MM.1S (cell line): Measurements from ENCODE around the gene FNDC5.

ENCODE experiments used
- DNase-seq: peaks from one replicate; pipeline ENCODE4 v3.0.0-alpha.2; 2015
- H2AFZ ChIP-seq: fragments of 300-600 bp; sonication (generic); 2 replicates; pipeline ENCODE4 v1.6.0; 2016; ENCODE audit warnings: antibody characterized with exemption, low read length
- H3F3A ChIP-seq: fragments of 300-600 bp; sonication (generic); 2 replicates; pipeline ENCODE4 v1.6.1; 2016; ENCODE audit warnings: mild to moderate bottlenecking, antibody characterized with exemption, low read length, moderate library complexity, mixed read lengths; ENCODE audit not compliant: insufficient read depth
- H3K27ac ChIP-seq: fragments of 300-600 bp; sonication (generic); 2 replicates; pipeline ENCODE4 v1.5.1; 2016; ENCODE audit warnings: mild to moderate bottlenecking, low read length
- H3K27me3 ChIP-seq: fragments of 300-600 bp; sonication (generic); replicated peaks from 2 replicates; pipeline ENCODE4 v1.6.0; 2016; ENCODE audit warnings: low read length; ENCODE audit not compliant: insufficient read depth
- H3K36me3 ChIP-seq: fragments of 300-600 bp; sonication (generic); replicated peaks from 2 replicates; pipeline ENCODE4 v1.6.1; 2016; ENCODE audit warnings: mild to moderate bottlenecking, low read length, mixed read lengths; ENCODE audit not compliant: insufficient read depth
- H3K4me1 ChIP-seq: fragments of 300-600 bp; sonication (generic); 2 replicates; pipeline ENCODE4 v1.6.1; 2016; ENCODE audit warnings: low read length, mixed read lengths
- H3K4me2 ChIP-seq: fragments of 300-600 bp; sonication (generic); 2 replicates; pipeline ENCODE4 v1.6.0; 2016; ENCODE audit warnings: low read depth, low read length
- H3K4me3 ChIP-seq: fragments of 300-600 bp; sonication (generic); 2 replicates; pipeline ENCODE4 v1.5.1; 2016; ENCODE audit warnings: low read length, mixed read lengths
- H3K79me2 ChIP-seq: fragments of 300-600 bp; sonication (generic); 2 replicates; pipeline ENCODE4 v1.6.1; 2016; ENCODE audit warnings: mixed run types, low read length, mixed read lengths
- H3K9ac ChIP-seq: fragments of 300-600 bp; sonication (generic); 2 replicates; pipeline ENCODE4 v1.6.1; 2016; ENCODE audit warnings: low read length, mixed read lengths
- H3K9me2 ChIP-seq: fragments of 300-600 bp; sonication (generic); replicated peaks from 2 replicates; pipeline ENCODE4 v1.6.1; 2016; ENCODE audit warnings: mild to moderate bottlenecking, low read length, mixed read lengths; ENCODE audit not compliant: insufficient read depth
- H3K9me3 ChIP-seq: fragments of 300-600 bp; sonication (generic); replicated peaks from 2 replicates; pipeline ENCODE4 v1.6.1; 2016; ENCODE audit warnings: mild to moderate bottlenecking, low read length, mixed read lengths; ENCODE audit not compliant: insufficient read depth
- H4K20me1 ChIP-seq: fragments of 300-600 bp; sonication (generic); 2 replicates; pipeline ENCODE4 v1.6.1; 2016; ENCODE audit warnings: mild to moderate bottlenecking, low read length, moderate library complexity, mixed read lengths; ENCODE audit not compliant: insufficient read depth
- EZH2 ChIP-seq: fragments of 300-600 bp; sonication (generic); optimal IDR thresholded peaks from 2 replicates; pipeline ENCODE3; 2017; ENCODE audit warnings: low read depth, mild to moderate bottlenecking, antibody characterized with exemption, low read length, mixed read lengths
- EZH2phosphoT487 ChIP-seq: fragments of 300-600 bp; sonication (generic); IDR thresholded peaks from 2 replicates; pipeline ENCODE4 v1.6.1; 2018; ENCODE audit warnings: antibody characterized with exemption, low read length
- TF ChIP-seq, protein P1 (sequence below): fragments of 300-600 bp; sonication (generic); IDR thresholded peaks from 2 replicates; pipeline ENCODE4 v1.5.1; 2016; ENCODE audit warnings: antibody characterized with exemption, low read length, mixed read lengths

The FNDC5 gene

DNA sequence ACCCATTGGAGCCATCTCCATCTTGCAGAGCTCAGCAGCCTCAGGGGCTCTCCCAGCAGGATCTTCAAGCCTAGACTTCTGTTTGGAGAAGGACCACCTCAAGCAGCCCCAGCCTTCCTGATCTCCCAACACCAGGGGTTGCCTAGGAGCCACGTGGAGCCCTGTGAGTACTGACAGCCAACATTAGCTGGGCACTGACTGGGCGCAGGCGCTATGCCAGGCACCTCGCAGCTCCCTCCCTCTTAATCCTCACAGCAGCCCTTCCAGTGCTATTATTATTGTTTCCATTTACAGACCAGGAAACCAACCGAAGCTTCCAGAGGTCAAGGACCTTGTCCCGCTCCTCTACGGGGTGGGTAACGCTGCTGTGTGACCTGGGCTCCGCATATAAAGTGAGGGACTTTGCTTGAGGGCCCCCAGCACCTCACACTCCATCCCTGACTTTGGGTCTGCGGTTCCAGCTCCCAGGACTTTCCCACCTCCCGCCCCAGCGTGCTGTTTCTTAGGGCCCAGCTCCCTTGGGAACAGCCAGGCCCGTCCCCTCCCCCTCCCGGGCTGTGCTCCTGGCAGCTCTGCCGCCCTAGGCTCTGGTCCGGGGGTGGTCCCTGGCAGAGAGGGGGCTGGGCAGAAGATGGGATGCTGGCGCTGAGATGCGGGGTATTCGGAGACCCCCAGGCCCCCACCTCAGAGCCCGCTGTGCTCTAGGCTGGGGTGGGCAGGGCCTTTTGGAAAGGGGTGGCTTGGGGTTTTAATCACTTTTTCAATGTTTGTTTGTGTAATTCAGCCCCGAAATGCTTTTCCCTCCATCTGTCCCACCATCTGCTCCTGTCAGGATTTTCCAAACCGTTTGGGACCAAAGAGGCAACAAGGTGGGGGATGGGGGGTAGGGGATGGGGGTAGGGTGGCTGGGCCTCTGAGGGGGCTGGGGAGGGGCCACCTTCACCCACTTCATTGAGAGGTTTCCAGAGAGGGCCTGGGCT is 11.4 kb upstream of the FNDC5 start:
- Histone ChIP-seq H3K4me2 (no peak overlapping the region), H3F3A (no peaks in the 10 kb centered on the region), H3K9ac (no peak overlapping the region), H3K4me1 (no peaks in the 10 kb centered on the region), H3K36me3 (no peaks in the 10 kb centered on the region), H3K27ac (no peak overlapping the region), H3K27me3 (peaks cover 32% of the 10 kb centered on the region), H2AFZ (no peak overlapping the region), H3K9me2 (no peaks in the 10 kb centered on the region), H3K9me3 (no peaks in the 10 kb centered on the region), H3K79me2 (no peaks in the 10 kb centered on the region), H4K20me1 (no peaks in the 10 kb centered on the region), H3K4me3 (no peak overlapping the region)
- no peak for DNase-seq
- TF ChIP-seq, protein P1, sequence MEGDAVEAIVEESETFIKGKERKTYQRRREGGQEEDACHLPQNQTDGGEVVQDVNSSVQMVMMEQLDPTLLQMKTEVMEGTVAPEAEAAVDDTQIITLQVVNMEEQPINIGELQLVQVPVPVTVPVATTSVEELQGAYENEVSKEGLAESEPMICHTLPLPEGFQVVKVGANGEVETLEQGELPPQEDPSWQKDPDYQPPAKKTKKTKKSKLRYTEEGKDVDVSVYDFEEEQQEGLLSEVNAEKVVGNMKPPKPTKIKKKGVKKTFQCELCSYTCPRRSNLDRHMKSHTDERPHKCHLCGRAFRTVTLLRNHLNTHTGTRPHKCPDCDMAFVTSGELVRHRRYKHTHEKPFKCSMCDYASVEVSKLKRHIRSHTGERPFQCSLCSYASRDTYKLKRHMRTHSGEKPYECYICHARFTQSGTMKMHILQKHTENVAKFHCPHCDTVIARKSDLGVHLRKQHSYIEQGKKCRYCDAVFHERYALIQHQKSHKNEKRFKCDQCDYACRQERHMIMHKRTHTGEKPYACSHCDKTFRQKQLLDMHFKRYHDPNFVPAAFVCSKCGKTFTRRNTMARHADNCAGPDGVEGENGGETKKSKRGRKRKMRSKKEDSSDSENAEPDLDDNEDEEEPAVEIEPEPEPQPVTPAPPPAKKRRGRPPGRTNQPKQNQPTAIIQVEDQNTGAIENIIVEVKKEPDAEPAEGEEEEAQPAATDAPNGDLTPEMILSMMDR = no peak

DNA sequence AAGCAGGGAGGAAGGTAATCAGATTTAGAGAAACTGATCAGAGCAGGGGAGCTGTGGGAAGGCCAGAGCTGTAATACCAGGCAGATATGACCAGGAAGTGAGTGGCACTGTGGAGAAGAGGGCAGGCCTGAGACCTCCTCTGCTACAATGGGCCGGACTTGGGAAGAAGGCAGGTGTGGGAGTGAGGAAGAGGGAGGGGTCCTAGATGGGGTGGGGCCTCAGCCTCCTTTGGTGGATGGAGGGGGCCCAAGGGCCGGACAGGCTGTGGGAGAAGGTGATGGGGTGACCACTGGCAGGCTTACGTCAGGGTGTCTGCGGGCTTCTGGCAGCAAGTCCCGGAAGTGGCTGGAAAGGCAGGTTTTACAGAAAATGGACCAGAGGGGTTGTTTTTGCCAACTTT is 10.6 kb upstream of the FNDC5 start:
- H3F3A ChIP-seq = no peaks in the 10 kb centered on the region
- no peak overlapping the region for H3K9ac ChIP-seq
- H3K4me3 ChIP-seq = no peak overlapping the region
- no peaks in the 10 kb centered on the region for H3K4me1 ChIP-seq
- no peaks in the 10 kb centered on the region for H3K36me3 ChIP-seq
- no peak overlapping the region for H3K4me2 ChIP-seq
- H2AFZ ChIP-seq = no peak overlapping the region
- no peak overlapping the region for H3K27ac ChIP-seq
- DNase-seq = no peak
- TF ChIP-seq, protein P1 = no peak
- TF ChIP-seq EZH2 (no peak), EZH2phosphoT487 (no peak)
- H3K79me2 ChIP-seq = no peaks in the 10 kb centered on the region
- no peaks in the 10 kb centered on the region for H3K9me2 ChIP-seq
- no peaks in the 10 kb centered on the region for H4K20me1 ChIP-seq
- H3K9me3 ChIP-seq = no peaks in the 10 kb centered on the region
- peaks cover 25% of the 10 kb centered on the region for H3K27me3 ChIP-seq

DNA sequence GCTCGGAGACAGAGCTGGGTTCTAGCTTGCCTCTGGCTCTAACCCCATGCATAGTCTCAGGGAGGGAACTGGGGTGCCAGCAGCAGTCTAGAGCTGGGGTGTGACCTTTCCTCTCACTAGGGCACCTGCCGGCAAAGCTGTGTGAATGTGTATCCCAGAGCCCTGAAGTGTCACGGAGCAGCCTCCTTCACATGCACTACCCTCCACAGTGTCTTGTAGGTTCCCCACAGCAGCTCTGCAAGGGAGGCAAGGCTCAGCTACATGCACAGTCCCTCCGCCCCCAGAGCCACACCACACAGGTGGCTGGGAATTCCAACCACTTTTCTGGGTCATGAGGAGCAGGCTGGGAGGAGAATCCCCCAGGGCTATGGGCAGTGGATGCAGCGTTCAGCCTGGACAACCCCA is 7.9 kb upstream of the FNDC5 start:
- Histone ChIP-seq H3K27ac (no peak overlapping the region), H3K27me3 (0 out of 2 replicates have a peak, but pooled peaks cover under 1% of the 10 kb centered on the region), H2AFZ (no peak overlapping the region), H4K20me1 (no peaks in the 10 kb centered on the region), H3K9ac (no peak overlapping the region), H3K9me3 (no peaks in the 10 kb centered on the region), H3K4me3 (no peak overlapping the region), H3K9me2 (no peaks in the 10 kb centered on the region), H3K4me1 (no peaks in the 10 kb centered on the region), H3K4me2 (no peak overlapping the region), H3F3A (no peaks in the 10 kb centered on the region), H3K79me2 (no peaks in the 10 kb centered on the region), H3K36me3 (no peaks in the 10 kb centered on the region)
- DNase-seq = no peak
- TF ChIP-seq, protein P1 = no peak
